ENCODE measurements around the gene SFMBT1. TPM values are rescaled to one million over a fixed set of nuclear protein-coding genes. Genes with fewer than 3 reads are reported as not detected.

SFMBT1 gene
- total and polyA plus RNA-seq, 2 experiments from 2014 or later, result 8.5 to 18.1 TPM

DNA sequence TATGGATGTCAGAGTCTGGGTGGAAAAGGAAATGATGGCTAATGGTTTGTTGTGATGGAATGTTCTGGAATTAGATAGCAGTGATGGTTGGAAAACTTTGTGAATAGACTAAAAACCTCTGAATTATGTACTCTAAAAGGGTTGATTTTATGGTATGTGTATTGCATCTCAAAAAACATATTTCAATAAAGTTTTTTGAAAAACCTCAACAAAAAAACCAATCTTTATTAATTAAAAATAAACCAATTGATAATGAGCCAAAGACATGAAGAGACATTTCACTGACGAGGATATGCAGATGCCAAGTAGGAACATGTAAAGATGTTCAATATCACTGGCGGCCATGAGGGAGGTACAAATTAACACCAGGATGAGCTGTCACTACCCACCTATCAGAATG, 78.5 kb downstream of the SFMBT1 start:
- Histone ChIP-seq H3K9me3 (ENCODE audit: low read depth) (no peaks in the 10 kb centered on the region), H3K79me2 (peaks cover 8% of the 10 kb centered on the region)
- 96% methylated on average over 2 of the region's 2 CpGs for WGBS (ENCODE audit: low lambda C conversion rate, missing lambda C conversion rate)

DNA sequence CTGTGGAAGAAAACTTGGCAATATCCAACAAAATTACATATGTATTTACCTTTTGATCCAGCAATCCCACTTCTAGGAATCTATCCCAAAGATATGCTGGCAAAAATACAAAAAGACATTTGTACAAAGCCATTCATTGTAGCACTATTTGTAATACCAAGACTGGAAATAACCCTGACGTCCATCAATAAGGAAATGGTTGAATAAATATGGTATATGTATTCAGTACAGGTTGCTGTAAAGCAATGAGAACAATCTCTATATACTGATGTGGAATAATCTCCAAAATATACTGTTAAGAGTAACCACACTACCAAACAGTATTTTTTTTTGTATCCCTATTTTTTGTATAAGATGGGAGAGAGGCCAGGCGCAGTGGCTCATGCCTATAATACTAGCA, 83.7 kb downstream of the SFMBT1 start:
- DNase-seq (ENCODE audit: low spot score), result no peak
- Histone ChIP-seq H3K36me3 (replicated peaks; ENCODE audit: insufficient read depth, low read depth) (no peaks in the 10 kb centered on the region), H3K9me2 (replicated peaks; ENCODE audit: insufficient read depth) (no peaks in the 10 kb centered on the region), H3K27me3 (no peaks in the 10 kb centered on the region), H3K4me3 (no peak overlapping the region), H4K20me1 (ENCODE audit: insufficient read depth, poor library complexity, severe bottlenecking) (no peaks in the 10 kb centered on the region), H3K27ac (no peak overlapping the region), H2AFZ (no peak overlapping the region), H3K4me1 (ENCODE audit: insufficient read depth) (no peaks in the 10 kb centered on the region), H3K79me2 (no peaks in the 10 kb centered on the region), H3K9me3 (ENCODE audit: low read depth) (no peaks in the 10 kb centered on the region), H3K4me2 (no peak overlapping the region)
- 96% methylated on average over 2 of the region's 2 CpGs for WGBS (ENCODE audit: low lambda C conversion rate, missing lambda C conversion rate)
- no peak for TF ChIP-seq EZH2phosphoT487 (IDR thresholded peaks at IDR 0.05; ENCODE audit: low read depth, severe bottlenecking, unreplicated experiment)
- TF ChIP-seq, protein P1, sequence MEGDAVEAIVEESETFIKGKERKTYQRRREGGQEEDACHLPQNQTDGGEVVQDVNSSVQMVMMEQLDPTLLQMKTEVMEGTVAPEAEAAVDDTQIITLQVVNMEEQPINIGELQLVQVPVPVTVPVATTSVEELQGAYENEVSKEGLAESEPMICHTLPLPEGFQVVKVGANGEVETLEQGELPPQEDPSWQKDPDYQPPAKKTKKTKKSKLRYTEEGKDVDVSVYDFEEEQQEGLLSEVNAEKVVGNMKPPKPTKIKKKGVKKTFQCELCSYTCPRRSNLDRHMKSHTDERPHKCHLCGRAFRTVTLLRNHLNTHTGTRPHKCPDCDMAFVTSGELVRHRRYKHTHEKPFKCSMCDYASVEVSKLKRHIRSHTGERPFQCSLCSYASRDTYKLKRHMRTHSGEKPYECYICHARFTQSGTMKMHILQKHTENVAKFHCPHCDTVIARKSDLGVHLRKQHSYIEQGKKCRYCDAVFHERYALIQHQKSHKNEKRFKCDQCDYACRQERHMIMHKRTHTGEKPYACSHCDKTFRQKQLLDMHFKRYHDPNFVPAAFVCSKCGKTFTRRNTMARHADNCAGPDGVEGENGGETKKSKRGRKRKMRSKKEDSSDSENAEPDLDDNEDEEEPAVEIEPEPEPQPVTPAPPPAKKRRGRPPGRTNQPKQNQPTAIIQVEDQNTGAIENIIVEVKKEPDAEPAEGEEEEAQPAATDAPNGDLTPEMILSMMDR (IDR thresholded peaks at IDR 0.05; ENCODE audit: poor library complexity), result no peak
- TF ChIP-seq EZH2 (IDR thresholded peaks at IDR 0.05; ENCODE audit: borderline replicate concordance), result no peak

More for the DNA sequence above, 78.5 kb downstream of the SFMBT1 start:
- TF ChIP-seq, protein P1 (IDR thresholded peaks at IDR 0.05; ENCODE audit: poor library complexity), result no peak
- TF ChIP-seq EZH2 (IDR thresholded peaks at IDR 0.05; ENCODE audit: borderline replicate concordance) (no peak), EZH2phosphoT487 (IDR thresholded peaks at IDR 0.05; ENCODE audit: low read depth, severe bottlenecking, unreplicated experiment) (no peak)
- Histone ChIP-seq H3K4me2 (no peak overlapping the region), H3K4me3 (no peak overlapping the region), H3K9me2 (replicated peaks; ENCODE audit: insufficient read depth) (no peaks in the 10 kb centered on the region), H4K20me1 (ENCODE audit: insufficient read depth, poor library complexity, severe bottlenecking) (no peaks in the 10 kb centered on the region), H3K36me3 (replicated peaks; ENCODE audit: insufficient read depth, low read depth) (no peaks in the 10 kb centered on the region), H2AFZ (no peak overlapping the region), H3K4me1 (ENCODE audit: insufficient read depth) (no peaks in the 10 kb centered on the region), H3K27me3 (no peaks in the 10 kb centered on the region), H3K27ac (no peak overlapping the region)
- no peak for DNase-seq (ENCODE audit: low spot score)

DNA sequence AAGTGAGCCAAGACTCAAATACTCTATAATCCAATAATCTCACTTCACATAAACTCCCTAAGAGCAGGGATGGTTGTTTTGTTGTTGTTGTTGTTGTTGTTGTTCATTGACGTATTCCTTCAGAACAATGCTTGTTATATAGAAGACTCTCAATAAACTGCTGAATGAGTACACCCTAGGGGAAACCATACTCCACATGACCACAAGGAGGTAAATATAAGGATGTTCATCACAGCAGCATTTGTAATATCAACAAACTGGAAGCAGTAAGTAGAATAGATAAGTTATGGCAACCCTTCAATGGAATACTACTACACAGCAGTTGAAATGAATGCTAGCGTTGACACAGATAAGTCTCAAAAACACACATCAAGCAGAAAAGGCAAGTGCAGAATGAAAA, 86.1 kb downstream of the SFMBT1 start:
- no peaks in the 10 kb centered on the region for H4K20me1 ChIP-seq (ENCODE audit: insufficient read depth, poor library complexity, severe bottlenecking)
- TF ChIP-seq EZH2 (IDR thresholded peaks at IDR 0.05; ENCODE audit: borderline replicate concordance) (no peak), EZH2phosphoT487 (IDR thresholded peaks at IDR 0.05; ENCODE audit: low read depth, severe bottlenecking, unreplicated experiment) (no peak)
- TF ChIP-seq, protein P1 (IDR thresholded peaks at IDR 0.05; ENCODE audit: poor library complexity), result no peak
- 95% methylated on average over 2 of the region's 2 CpGs for WGBS (ENCODE audit: low lambda C conversion rate, missing lambda C conversion rate)

DNA sequence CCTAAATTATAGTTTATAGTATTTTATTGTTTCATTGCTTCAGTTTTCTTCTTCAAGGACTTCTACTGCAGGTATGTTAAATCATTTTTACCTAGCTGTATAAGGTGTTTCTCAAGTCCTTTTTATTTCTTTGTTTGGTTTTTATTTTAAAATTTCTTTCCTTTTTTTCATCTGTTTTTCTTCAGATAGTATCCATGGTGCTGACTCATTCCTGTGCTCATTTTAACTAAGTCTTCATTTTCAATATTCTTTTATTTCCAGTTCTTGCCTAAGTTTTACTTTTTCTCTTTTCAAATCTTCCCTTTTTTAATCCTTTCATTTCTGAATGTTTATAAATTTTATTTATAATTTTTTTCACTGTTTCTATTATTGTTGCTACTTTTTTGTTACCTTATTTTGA, 106.3 kb downstream of the SFMBT1 start:
- Histone ChIP-seq H3K79me2 (no peaks in the 10 kb centered on the region), H3K4me3 (no peak overlapping the region), H3K27ac (no peak overlapping the region), H3K4me1 (ENCODE audit: insufficient read depth) (no peaks in the 10 kb centered on the region), H3K36me3 (replicated peaks; ENCODE audit: insufficient read depth, low read depth) (no peaks in the 10 kb centered on the region), H4K20me1 (ENCODE audit: insufficient read depth, poor library complexity, severe bottlenecking) (no peaks in the 10 kb centered on the region), H3K9me3 (ENCODE audit: low read depth) (no peaks in the 10 kb centered on the region), H3K27me3 (no peaks in the 10 kb centered on the region), H3K9me2 (replicated peaks; ENCODE audit: insufficient read depth) (no peaks in the 10 kb centered on the region), H3K4me2 (no peak overlapping the region), H2AFZ (no peak overlapping the region)
- TF ChIP-seq, protein P1 (IDR thresholded peaks at IDR 0.05; ENCODE audit: poor library complexity), result no peak
- TF ChIP-seq EZH2phosphoT487 (IDR thresholded peaks at IDR 0.05; ENCODE audit: low read depth, severe bottlenecking, unreplicated experiment) (no peak), EZH2 (IDR thresholded peaks at IDR 0.05; ENCODE audit: borderline replicate concordance) (no peak)
- no peak for DNase-seq (ENCODE audit: low spot score)

More for the DNA sequence above, 86.1 kb downstream of the SFMBT1 start:
- Histone ChIP-seq H2AFZ (no peak overlapping the region), H3K27ac (no peak overlapping the region), H3K4me1 (ENCODE audit: insufficient read depth) (no peaks in the 10 kb centered on the region), H3K4me2 (no peak overlapping the region), H3K36me3 (replicated peaks; ENCODE audit: insufficient read depth, low read depth) (no peaks in the 10 kb centered on the region), H3K9me3 (ENCODE audit: low read depth) (no peaks in the 10 kb centered on the region), H3K4me3 (no peak overlapping the region), H3K27me3 (no peaks in the 10 kb centered on the region), H3K79me2 (no peaks in the 10 kb centered on the region), H3K9me2 (replicated peaks; ENCODE audit: insufficient read depth) (no peaks in the 10 kb centered on the region)
- no peak for DNase-seq (ENCODE audit: low spot score)

All from hepatocyte (in vitro differentiated cells).